ENCODE measurements around the gene BGN.

The BGN gene

DNA sequence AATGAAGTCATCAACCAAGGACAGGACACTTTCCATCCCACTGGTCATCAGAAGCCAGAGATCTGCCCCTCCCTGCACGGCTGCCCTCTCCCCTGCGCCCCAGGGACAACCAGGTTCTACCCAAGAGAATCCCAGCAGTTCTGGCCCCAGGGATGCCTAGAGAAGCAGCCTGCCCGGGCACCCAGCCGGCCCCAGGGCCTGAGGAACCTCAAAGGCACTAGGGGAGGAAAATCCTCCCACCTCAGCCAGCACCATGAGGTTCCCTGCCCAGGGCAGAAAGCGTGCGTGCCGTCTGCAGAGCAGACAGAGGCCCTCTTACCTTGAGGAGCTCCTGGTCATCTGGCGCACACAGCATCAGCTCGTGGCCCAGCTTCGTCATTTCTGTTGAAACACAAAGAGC is 32.5 kb upstream of the BGN start:
- no peak for ATAC-seq

DNA sequence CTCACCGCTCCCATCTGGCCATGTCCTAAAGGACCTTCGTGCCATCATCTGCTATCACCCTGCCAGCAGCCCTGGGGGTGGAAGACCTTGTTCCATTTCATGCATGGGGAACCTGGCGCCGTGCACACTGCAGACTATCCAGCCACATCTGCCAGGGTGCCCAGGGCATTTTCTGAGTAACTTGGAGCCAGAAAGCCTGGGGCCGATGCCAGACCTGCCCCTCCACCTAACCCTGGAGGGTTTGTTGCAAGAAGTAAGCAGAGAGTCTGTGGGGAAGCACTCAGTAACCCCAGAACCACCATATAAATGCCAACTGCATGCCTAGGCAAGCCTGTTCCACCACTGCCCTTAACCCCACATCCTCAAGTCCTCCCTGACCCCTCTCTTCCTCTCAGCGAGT is 31.7 kb upstream of the BGN start:
- no peak for ATAC-seq

DNA sequence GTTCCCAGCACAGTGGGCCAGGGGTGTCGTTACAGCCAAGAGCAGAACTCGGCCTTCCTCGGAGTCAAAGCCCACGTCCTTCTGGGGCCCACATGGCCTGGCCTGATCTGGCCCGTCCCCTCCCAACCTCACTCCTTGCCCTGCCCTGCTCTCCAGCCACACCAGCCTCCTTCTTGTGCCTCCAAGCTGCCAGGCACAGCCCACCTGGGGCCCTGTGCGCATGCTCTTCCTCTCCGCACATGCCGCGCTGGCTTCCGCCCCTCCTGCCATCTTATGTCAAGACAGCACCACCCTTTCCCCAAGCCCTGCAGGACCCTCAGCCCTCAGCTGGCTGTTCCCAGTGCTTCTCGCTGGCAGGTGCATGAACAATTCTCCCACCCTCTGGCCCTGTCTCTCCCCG is 31.2 kb upstream of the BGN start:
- ATAC-seq, result no peak

DNA sequence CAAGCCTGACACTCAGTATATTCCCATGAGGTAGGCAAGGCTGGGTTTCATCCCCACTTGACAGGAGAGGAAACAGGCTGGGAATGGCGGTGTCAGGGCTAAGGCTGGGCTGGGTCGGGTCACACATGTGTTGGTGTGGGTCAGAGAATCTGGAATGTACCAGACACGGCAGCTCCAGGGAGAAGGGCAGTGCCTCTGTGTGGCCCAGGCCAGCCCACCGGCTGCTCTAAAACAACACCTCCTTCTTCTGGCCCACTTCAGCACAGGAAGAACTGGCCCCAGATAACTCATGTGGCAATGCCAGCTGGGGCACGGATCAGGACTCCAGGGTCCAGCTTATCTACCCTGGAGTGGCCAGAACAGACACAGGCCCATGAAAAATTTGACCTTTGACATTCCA is 30.7 kb upstream of the BGN start:
- ATAC-seq, result no peak

DNA sequence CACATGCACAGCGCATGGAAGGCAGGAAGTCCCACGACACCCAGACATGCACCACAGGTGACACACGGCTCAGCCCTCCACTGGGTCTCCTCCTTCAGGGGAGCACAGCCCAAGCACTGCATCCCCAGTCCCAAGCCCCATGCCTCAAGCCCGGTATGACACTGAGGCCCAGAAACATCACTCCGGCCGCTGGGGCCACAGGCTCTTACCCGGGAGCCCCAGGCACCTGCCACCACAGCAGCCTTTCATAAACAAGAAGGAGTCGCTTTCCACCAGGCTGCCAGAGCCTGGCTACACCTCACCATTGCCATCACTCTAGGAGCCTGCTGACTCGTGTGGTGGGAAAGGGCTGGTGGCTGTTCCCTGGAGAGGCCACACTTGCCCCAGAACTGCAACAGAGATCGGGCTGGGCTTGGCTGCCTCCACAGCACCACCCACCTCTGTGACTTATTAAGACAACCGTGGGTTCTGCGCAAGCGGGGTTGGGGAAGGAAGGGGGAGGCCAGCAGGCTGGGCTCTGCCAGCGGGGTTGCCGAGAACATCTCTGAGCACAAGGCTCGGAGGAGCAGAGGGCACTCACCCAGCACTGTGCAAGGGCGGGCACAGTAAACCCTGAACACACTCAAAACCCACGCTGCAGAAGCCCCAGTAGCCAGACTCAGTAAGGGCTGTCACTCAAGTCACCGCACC is 28.9 kb upstream of the BGN start:
- ATAC-seq, result no peak

DNA sequence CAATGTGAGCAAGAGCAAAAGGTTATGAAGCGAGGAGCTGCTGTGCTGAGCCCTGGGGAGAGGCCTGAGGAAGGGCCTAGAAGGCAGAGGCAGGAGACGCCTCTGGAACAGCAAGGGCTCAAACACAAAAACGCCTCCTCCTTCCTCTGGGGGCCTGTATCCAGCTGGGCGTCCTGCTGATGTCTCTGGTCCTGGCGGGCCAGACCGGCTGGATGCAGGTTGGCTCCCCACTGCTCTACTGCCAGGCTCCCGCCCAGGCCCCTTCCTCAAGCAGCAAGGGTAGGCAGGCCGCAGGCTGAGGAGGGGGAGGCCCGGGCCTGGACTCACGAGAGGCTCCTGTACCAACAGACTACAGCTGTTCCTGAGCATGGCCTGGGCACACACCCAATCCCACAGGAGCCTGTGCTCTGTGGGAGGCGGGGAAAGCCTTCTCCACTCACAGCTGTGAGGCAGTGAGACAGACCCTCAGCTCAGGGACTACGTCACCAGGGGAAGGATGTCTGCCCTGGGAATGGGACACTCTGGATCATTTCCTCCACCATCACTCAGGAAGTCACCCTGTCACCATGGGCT is 26.7 kb upstream of the BGN start:
- no peak for ATAC-seq

DNA sequence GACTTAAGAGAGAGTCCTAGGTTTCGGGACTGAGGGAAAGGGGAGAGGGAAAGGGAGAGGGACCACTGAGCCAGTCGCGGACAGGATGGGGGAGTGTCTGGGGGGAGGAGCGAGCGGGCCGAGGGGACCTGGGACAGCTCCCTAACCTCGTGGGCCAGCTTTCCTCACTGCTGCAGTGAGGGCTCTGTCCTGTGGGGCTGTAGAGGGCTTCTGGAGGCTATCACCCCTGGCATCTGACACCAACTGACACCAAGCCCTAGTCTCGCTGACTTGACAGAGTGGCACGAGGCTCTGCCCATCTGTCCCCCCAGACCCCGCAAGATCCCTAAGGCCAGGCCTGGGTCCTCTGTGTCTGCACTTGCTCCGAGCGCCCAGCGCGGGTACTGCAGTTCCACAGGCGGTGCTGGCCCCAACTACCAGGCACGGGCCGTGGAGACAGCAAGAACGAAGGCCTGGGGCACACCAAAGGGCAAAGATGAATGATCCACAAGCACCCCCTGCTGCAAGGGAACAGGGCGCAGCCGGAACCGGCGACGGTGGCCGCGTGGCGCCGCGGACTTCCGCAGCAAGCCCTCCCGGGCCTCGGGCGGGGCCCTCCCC is 24.9 kb upstream of the BGN start:
- peak; percentile 21 to 27 for ATAC-seq

DNA sequence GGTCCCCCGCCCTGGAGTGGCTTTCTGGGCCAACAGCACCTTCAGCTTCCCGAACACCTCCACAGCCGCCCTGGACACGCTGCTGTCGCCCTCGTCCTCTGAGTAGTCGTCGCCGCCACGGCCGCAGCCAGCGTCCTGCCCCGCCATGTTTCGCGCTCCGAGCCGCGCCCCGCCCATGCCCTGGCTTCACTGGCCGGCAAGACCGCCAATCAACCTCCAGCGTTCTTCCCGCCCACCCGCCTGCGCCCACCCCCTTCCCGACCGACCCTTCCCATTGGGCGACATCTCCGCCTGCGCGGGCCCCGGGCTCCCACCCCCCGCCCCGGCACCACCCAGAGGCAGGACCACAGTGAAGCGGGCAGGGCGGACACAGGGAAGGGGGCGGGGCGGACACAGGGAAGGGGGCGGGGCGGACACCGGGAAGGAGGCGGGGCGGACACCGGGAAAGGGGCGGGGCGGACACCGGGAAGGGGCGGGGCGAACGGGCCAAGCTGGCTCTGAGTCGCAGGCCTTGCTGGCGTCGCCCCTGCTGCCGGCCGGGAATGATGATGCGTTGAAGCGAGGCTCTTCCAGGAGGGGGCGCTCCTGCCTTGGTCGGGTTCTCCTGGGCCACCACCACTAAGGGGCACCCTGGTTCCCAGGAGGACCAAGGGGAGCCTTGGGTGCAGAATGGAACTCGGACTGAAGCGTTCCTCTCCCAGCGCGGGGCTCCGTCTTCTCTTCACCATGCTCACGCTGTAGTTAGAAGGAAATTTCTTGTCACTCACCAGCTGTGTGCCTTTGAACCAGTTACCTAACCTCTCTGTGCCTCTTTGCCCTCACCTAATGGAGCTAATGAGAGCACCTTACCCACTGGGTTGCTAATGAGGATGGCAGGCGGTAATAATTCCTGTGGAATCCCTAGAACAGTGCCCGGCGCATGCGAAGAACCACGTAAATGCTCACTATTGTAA is 24.1 kb upstream of the BGN start, which contains the start of gene HAUS7:
HAUS7 (minus strand) TSS at position 166 of the 953 bp plus-strand sequence; CDS start at position 147, 19 bp downstream.
- peak; percentile 83 to 87 for ATAC-seq

DNA sequence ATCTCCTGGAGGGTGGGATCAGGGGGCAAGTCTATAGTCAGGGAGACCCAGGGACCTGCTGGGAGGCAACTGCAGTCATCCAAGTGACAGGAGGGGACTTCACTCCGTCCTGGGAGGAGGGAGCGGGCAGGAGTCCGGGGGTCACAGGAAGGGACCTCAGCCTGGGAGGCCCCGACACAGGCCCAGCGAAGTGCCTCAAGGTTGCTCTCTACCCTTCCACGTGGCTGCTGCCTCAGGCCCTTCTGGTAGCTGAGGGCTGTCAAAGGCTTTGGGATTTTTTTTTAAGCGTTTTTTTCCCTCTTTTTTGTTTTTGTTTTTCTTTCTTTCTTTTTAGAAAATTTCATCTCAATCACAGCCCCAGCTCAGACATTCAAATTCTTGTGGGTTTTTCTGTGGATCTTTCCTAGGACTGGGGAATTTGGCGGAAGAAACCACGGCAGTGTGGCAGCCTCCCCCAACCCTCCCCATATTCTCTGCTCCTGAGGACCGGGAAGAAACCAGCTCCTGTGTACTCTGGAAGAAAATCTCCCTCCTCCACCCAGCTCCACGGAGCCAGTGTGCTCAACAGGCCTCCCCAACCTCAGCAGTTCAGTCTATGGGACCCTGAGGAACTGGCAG is 23.0 kb upstream of the BGN start:
- no peak for ATAC-seq

DNA sequence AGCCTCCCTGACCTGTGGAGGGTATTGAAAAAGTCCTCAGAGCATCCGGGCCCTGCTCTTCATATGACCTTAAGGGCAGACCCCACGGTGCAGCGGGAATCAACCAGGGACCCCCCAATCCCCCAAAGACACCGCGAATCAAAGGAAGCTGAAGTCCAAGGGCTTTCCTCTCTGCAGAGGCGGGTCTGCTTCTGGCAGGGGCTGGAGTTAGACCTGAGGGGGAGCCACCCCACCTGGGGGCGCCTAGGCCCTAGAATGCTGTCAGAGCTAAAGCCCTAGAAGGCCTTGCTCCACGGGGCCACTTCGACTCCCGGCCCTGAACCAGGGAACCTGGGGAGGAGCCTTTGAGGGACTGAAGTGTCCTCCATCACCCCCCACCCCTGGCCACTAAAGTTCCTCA is 21.7 kb upstream of the BGN start:
- ATAC-seq, result no peak

DNA sequence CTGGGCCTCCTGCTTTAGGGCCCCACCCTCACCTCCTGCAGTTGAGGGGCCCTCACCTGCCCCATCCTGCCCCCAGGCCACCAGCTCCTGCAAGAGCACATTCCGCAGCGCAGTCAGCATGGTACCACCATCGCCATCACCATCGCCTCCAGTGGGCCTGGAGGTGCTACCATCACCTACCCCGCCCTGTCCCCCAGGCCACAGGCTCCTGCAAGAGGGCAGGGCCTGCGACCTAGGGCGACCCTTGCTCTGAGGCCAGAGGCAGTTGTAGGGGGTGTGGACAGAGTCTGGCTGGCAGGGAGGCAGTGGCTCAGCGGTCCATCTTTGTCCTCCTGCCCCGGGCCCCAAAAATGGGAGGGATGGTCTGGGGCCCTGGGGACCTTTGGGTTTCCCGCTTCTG is 20.5 kb upstream of the BGN start:
- no peak for ATAC-seq

DNA sequence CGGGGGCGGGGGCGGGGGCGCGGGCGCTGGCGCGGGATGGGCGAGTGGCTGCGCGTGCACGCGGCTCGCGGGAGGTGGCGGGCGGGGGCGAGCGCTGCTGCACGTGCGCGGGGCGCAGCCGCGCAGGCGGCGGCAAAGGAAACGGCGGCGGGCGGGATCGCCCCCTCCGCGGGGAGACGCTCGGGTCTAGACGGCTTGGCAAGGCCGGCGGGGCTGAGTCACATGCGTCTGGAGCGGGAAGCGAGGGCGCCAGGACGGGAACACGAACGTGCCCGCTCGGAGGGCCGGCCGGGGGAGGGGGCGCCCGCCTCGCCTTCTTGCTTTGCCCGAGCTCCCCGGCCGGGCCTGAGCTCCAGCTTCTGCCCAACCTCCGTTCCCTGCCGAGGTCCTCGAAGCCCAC is 20.1 kb upstream of the BGN start:
- no peak for ATAC-seq

DNA sequence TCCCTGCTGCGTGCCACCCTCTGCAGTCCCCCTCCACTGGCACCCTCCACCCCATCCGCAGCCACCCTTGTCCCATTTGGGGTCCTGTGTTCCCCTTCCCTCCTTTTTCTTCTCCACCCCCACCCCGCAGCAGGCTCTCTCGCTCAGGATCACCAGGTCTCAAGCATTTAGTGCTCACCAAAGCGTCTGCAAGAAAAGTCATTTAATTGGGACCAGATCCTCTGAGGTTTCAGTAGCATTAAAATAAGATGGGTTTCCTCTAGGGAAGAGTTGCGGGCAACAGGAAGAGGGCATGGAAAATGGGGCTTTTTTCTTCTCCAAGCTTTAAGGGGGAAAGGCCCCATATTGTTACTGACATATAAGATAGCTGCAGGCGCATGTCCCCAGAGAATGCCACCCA is 19.5 kb upstream of the BGN start:
- ATAC-seq, result no peak

DNA sequence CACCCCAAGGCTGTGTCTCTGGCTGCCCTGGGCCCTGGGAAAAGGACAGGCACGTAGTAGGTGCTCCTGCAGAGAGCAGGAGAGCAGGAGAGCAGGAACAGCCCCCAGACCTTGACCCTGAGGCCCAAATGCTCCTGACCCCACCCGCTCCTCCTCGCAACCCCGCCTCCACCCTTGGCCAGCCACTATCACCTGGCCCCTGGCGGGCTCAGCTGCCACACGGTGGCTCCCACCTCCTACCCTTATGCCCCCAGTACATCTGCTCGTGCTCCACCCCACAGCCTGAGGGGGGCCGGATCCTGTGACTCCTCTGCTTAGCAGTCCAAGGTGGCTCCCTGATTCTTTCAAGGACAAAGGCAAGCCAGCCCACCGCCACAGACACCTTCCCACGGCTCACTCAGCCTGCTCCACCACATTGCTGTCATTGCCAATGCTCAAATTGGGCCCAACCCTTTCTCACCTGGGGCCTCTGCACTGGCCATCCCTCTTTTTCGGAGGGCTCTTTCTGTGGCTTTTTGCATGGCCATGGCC is 19.0 kb upstream of the BGN start:
- no peak for ATAC-seq

DNA sequence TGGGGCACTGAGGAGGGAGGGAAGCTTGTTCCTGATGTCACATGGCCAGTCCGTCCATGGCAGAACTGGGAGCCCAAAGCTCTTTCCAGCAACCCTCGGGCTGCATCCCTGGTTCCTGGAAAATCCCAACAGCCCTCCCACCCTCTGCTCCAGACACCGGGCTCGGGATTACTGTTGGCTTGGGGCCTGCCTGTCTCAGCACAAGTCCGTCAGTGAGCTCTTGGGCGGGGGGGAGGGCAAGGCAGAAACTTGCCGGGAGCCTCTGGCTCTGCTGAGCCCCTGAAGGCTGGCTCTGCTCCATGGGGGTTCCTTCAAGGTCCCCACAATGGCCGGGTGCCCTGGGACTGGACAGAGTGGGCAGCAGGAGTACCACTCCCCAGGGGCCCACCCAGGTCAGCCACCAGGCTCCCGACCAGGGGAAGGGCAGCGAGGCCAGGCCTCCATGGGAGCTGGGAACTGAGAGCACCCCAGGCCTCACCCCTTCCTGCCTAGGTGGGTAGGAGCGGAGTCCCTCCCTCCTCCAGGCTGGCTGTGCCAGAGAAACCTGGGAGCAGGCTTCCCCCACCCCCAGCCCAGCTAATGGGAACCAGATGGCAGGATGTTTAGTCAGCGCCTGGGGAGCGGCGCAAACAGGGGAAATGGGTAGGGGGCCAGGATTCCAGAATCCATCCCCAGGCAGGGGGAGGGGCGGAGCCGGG is 18.0 kb upstream of the BGN start:
- ATAC-seq, result no peak

DNA sequence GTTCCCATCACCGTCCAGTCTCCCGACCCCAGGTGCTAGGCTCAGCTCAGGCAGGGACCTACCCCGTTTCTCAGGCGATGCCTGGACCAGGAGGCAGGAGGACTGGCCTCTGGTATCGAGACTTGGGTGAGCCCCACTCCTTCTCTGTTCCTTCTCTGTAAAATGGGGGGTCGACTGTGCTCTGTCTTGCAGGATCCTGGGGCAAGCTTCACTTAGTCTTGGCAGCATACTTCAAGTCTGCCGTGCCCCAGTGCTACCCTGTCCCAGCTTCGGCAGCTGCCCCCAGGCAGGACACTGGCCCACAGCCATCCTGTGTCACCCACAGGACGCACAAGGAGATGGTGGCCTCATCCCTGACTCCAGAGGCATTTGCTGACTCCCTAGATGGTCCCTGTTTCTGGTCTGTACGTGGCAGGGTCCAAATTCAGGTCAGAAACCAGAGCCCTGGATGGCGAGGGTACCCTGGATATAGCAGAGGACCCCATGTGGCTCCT is 17.4 kb upstream of the BGN start:
- no peak for ATAC-seq

DNA sequence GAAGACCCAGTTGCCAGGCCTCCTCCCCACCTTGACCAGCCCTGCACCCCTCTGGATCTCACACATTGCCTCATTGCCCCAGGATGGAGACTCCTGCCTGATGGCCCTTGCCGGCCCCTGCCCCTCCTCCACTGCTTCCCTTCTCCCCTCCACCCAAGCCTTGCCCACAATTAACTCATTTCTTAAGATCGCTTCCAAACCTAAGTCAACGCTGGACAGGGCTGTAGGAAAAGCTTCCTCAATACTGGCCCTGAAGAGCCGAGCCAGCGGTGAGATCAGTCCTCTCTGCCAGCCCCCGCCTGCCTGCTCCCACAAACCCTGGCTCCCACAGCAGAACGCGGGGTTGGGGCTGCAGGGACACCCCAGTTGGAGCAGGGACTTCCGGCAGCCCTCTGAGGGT is 16.9 kb upstream of the BGN start:
- no peak for ATAC-seq

DNA sequence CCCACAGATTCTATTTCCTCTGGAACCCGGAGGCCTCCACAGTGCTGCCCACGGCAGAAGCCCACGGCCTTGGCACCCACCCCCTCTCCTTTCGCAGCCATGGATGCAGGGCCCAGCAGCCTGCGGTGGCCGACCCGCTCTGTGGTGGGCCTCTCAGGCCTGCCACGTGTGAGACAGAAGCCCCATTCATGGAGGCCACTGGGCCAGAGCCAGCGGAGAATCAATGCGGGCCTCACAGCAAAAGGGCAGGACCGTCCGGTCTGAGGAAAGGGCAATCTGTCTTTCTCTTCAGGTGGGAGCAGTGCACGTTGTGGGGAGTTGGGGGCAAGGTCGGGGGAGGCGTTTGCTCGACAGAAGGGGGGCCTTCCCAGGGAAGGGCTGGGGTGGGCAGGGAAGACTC is 16.0 kb upstream of the BGN start:
- ATAC-seq, result no peak

DNA sequence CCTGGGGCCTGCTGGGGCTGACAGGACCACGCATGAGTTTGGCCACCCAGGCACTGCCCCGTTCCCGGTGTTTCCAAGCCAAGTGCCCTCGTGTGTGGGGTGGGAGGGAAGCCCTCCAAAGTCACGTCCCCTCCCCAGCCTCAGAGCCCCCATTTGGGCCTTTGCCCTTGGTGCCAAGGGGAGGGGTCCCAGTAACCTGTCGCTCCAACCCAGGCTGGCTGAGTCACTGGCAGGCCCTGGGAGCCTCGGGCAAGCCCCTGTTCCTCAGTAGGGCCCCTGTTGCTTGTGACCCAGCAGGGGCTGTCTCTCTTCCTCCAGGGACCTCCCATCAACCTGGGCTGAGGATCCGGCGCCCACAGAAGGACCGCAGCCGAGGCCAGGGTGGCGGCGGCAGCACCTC is 13.7 kb upstream of the BGN start:
- ATAC-seq, result no peak

DNA sequence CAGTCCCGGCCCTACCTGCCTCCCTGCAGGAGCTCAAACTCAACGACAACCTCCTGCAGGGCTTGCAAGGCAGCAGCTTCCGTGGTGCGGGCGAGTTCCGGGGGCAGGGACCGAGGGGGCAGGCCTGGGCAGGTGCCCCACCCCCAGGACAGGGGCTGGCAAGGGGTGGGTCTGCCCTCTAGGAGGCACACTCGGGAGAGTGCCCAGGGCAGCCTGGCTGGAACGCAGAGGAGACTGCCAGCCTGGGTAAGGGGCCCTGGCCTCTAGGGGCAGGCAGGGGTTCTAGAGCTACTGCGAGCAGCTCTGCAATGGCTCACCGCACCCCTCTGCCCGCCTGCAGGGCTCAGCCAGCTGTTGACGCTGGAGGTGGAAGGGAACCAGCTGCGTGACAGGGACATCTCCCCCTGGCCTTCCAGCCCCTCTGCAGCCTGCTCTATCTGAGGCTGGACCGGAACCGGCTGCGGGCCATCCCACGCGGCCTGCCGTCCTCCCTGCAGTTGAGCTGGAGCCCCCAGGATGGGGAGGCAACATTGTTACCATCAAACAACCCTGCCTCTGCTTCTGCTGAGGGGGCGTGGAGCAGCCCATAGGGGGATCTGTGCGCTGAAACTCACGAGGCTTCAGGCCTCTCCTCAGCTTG is 12.3 kb upstream of the BGN start:
- no peak for ATAC-seq

DNA sequence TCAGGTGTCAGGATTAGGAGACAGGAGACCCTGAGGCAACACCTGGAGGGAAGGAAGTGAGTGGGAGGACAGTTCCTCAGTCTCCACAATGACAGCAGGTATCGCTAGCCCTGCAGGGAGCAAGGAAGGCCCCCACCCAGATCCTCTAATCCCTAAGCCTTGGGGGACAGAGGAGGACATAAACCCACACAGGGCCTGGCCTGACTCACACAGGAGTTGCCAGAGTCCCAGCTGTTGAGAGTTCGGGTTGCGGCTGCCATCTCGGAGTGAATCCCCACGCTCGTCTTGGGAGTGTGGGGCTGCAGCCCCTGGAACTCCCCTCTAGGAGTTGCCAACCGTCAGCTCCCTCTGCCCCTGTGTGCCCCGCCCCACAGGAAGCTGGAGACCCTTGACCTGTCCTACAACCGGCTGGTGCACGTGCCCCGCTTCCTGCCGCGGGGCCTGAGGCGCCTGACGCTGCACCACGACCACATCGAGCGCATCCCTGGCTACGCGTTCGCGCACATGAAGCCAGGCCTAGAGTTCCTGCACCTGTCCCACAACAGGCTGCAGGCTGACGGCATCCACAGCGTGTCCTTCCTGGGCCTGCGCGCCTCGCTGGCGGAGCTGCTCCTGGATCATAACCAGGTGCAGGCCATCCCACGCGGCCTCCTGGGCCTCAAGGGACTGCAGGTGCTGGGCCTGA is 9.2 kb upstream of the BGN start:
- ATAC-seq, result no peak
